ENCODE measurements around the gene TCIRG1.
A peak's percentile ranks its signal among the peaks of the same experiment; 100 is the strongest.

Gene TCIRG1

GRCh38 chr11:68007498-68008380, 31.1 kb upstream of the TCIRG1 start:
- Histone ChIP-seq H4K8ac (ENCODE audit: low read length) (no peak overlapping the region), H3K23ac (ENCODE audit: low read length in 2 of 2) (no peak overlapping the region), H4K91ac (ENCODE audit: low read length) (peak overlapping the region; percentile 75), H2BK12ac (ENCODE audit: low read length in 2 of 2) (peak overlapping the region; percentile 65 to 80), H3K4me1 (ENCODE audit: control insufficient read depth, insufficient read depth, low read depth, low read length) (peaks cover 52% of the 10 kb centered on the region), H3K4ac (ENCODE audit: low read depth in 1 of 2, low read length in 2 of 2) (peak overlapping the region in 1 of 2 experiments; percentile 1), H3K14ac (ENCODE audit: low read length in 2 of 2) (peak overlapping the region in 1 of 2 experiments; percentile 80), H2BK5ac (ENCODE audit: low read depth, low read length, poor library complexity, severe bottlenecking) (no peak overlapping the region), H3K27me3 (ENCODE audit: control insufficient read depth in 1 of 2, insufficient read depth in 1 of 2, low read length in 2 of 2) (no peaks in the 10 kb centered on the region), H3K79me1 (replicated peaks; ENCODE audit: low read length, poor library complexity, severe bottlenecking) (peaks cover 12% of the 10 kb centered on the region), H3K27ac (ENCODE audit: low read length, poor library complexity, severe bottlenecking) (no peak overlapping the region), H3K36me3 (ENCODE audit: control insufficient read depth in 1 of 2, insufficient read depth in 2 of 2, low read depth in 1 of 2, low read length in 2 of 2) (no peaks in the 10 kb centered on the region), H2BK120ac (ENCODE audit: low read depth, low read length) (no peak overlapping the region), H3K4me2 (ENCODE audit: low read length, poor library complexity, severe bottlenecking) (no peak overlapping the region), H2BK15ac (ENCODE audit: low read depth, poor library complexity, severe bottlenecking) (peak overlapping the region; percentile 26), H3K9me3 (ENCODE audit: control insufficient read depth, low read length) (no peaks in the 10 kb centered on the region), H3K4me3 (ENCODE audit: insufficient read depth in 1 of 2, low read depth in 1 of 2, low read length in 2 of 2) (no peak overlapping the region), H2AK5ac (ENCODE audit: low read length, severe bottlenecking) (peak overlapping the region; percentile 46), H2AFZ (ENCODE audit: low read depth, low read length) (no peak overlapping the region), H3K9ac (ENCODE audit: low read length) (no peak overlapping the region), H3K18ac (ENCODE audit: low read depth in 1 of 2, low read length in 2 of 2) (peak overlapping the region in 1 of 2 experiments; percentile 61)
- 89% methylated on average over 16 of the region's 16 CpGs for WGBS
- DNase-seq = no peak

GRCh38 chr11:68008381-68009337, 30.2 kb upstream of the TCIRG1 start:
- Histone ChIP-seq H3K18ac (ENCODE audit: low read depth in 1 of 2, low read length in 2 of 2) (peak overlapping the region; percentile 37 to 61), H3K9me3 (ENCODE audit: control insufficient read depth, low read length) (no peaks in the 10 kb centered on the region), H3K36me3 (ENCODE audit: control insufficient read depth in 1 of 2, insufficient read depth in 2 of 2, low read depth in 1 of 2, low read length in 2 of 2) (peaks cover 0 to 2% of the 10 kb centered on the region in 2 experiments), H3K4me1 (ENCODE audit: control insufficient read depth, insufficient read depth, low read depth, low read length) (peaks cover 51% of the 10 kb centered on the region), H2BK15ac (ENCODE audit: low read depth, poor library complexity, severe bottlenecking) (peak overlapping the region; percentile 86), H3K4me2 (ENCODE audit: low read length, poor library complexity, severe bottlenecking) (no peak overlapping the region), H3K79me1 (replicated peaks; ENCODE audit: low read length, poor library complexity, severe bottlenecking) (peaks cover 12% of the 10 kb centered on the region), H2BK5ac (ENCODE audit: low read depth, low read length, poor library complexity, severe bottlenecking) (no peak overlapping the region), H4K8ac (ENCODE audit: low read length) (peak overlapping the region; percentile 32), H3K27me3 (ENCODE audit: control insufficient read depth in 1 of 2, insufficient read depth in 1 of 2, low read length in 2 of 2) (no peaks in the 10 kb centered on the region), H3K4ac (ENCODE audit: low read depth in 1 of 2, low read length in 2 of 2) (peak overlapping the region; percentile 62 to 85), H4K91ac (ENCODE audit: low read length) (peak overlapping the region; percentile 75), H2BK120ac (ENCODE audit: low read depth, low read length) (peak overlapping the region; percentile 64), H2AK5ac (ENCODE audit: low read length, severe bottlenecking) (peak overlapping the region; percentile 54), H2AFZ (ENCODE audit: low read depth, low read length) (no peak overlapping the region), H3K9ac (ENCODE audit: low read length) (no peak overlapping the region), H3K27ac (ENCODE audit: low read length, poor library complexity, severe bottlenecking) (peak overlapping the region; percentile 16), H2BK12ac (ENCODE audit: low read length in 2 of 2) (peak overlapping the region; percentile 80 to 85), H3K23ac (ENCODE audit: low read length in 2 of 2) (no peak overlapping the region), H3K14ac (ENCODE audit: low read length in 2 of 2) (peak overlapping the region in 1 of 2 experiments; percentile 68), H3K4me3 (ENCODE audit: insufficient read depth in 1 of 2, low read depth in 1 of 2, low read length in 2 of 2) (peak overlapping the region in 1 of 2 experiments; percentile 9)
- WGBS = 92% methylated on average over 22 of the region's 27 CpGs
- no peak for DNase-seq

GRCh38 chr11:68009391-68010089, 29.3 kb upstream of the TCIRG1 start:
- Histone ChIP-seq H3K23ac (ENCODE audit: low read length in 2 of 2) (no peak overlapping the region), H3K36me3 (ENCODE audit: control insufficient read depth in 1 of 2, insufficient read depth in 2 of 2, low read depth in 1 of 2, low read length in 2 of 2) (peaks cover 0 to 5% of the 10 kb centered on the region in 2 experiments), H3K79me1 (replicated peaks; ENCODE audit: low read length, poor library complexity, severe bottlenecking) (peaks cover 12% of the 10 kb centered on the region), H3K4ac (ENCODE audit: low read depth in 1 of 2, low read length in 2 of 2) (peak overlapping the region in 1 of 2 experiments; percentile 4), H2BK12ac (ENCODE audit: low read length in 2 of 2) (peak overlapping the region; percentile 25 to 80), H3K27me3 (ENCODE audit: control insufficient read depth in 1 of 2, insufficient read depth in 1 of 2, low read length in 2 of 2) (no peaks in the 10 kb centered on the region), H3K4me1 (ENCODE audit: control insufficient read depth, insufficient read depth, low read depth, low read length) (peaks cover 55% of the 10 kb centered on the region), H3K4me2 (ENCODE audit: low read length, poor library complexity, severe bottlenecking) (peak overlapping the region; percentile 50), H3K4me3 (ENCODE audit: insufficient read depth in 1 of 2, low read depth in 1 of 2, low read length in 2 of 2) (peak overlapping the region; percentile 2 to 83), H4K8ac (ENCODE audit: low read length) (peak overlapping the region; percentile 95), H2BK5ac (ENCODE audit: low read depth, low read length, poor library complexity, severe bottlenecking) (peak overlapping the region; percentile 51), H3K18ac (ENCODE audit: low read depth in 1 of 2, low read length in 2 of 2) (no peak overlapping the region), H2AK5ac (ENCODE audit: low read length, severe bottlenecking) (peak overlapping the region; percentile 26), H3K9ac (ENCODE audit: low read length) (peak overlapping the region; percentile 91), H2BK120ac (ENCODE audit: low read depth, low read length) (peak overlapping the region; percentile 84), H3K14ac (ENCODE audit: low read length in 2 of 2) (no peak overlapping the region), H3K27ac (ENCODE audit: low read length, poor library complexity, severe bottlenecking) (peak overlapping the region; percentile 94), H3K9me3 (ENCODE audit: control insufficient read depth, low read length) (no peaks in the 10 kb centered on the region), H2AFZ (ENCODE audit: low read depth, low read length) (no peak overlapping the region), H4K91ac (ENCODE audit: low read length) (peak overlapping the region; percentile 87), H2BK15ac (ENCODE audit: low read depth, poor library complexity, severe bottlenecking) (peak overlapping the region; percentile 86)
- peak; percentile 39 for DNase-seq
- WGBS = 60% methylated on average over 10 of the region's 12 CpGs

All from mesenchymal stem cell (in vitro differentiated cells and primary cell).